ENCODE results near the gene FBXO24.

GRCh38 chr7:100584683-100585510, 1.2 kb upstream of the FBXO24 start:
- TF ChIP-seq CTCF (IDR thresholded peaks at IDR 0.05) (no peak), POLR2A (IDR thresholded peaks at IDR 0.05) (no peak)

Measured in right lobe of liver (tissue), 4 donors.